ENCODE measurements around the gene TEAD4.

DNA sequence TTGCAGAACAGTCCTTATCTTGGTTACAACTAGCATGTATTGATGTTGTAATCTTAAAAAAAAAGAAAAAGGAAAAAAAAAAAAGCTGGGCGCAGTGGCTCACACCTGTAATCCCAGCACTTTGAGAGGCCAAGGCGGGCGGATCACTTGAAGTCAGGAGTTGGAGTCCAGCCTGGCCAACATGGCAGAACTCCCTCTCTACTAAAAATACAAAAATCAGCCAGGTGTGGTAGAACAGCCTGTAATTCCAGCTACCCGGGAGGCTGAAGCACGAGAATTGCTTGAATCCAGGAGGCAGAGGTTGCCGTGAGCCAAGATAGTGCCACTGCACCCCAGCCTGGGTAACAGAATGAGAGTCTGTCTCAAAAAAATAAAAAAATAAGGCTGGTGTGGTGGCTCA, 25.6 kb upstream of the TEAD4 start:
- TF ChIP-seq, protein P1, sequence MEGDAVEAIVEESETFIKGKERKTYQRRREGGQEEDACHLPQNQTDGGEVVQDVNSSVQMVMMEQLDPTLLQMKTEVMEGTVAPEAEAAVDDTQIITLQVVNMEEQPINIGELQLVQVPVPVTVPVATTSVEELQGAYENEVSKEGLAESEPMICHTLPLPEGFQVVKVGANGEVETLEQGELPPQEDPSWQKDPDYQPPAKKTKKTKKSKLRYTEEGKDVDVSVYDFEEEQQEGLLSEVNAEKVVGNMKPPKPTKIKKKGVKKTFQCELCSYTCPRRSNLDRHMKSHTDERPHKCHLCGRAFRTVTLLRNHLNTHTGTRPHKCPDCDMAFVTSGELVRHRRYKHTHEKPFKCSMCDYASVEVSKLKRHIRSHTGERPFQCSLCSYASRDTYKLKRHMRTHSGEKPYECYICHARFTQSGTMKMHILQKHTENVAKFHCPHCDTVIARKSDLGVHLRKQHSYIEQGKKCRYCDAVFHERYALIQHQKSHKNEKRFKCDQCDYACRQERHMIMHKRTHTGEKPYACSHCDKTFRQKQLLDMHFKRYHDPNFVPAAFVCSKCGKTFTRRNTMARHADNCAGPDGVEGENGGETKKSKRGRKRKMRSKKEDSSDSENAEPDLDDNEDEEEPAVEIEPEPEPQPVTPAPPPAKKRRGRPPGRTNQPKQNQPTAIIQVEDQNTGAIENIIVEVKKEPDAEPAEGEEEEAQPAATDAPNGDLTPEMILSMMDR (IDR thresholded peaks at IDR 0.05; ENCODE audit: borderline replicate concordance, extremely low read depth, low read length, poor library complexity, severe bottlenecking): no peak
- TF ChIP-seq EZH2 (IDR thresholded peaks at IDR 0.05; ENCODE audit: borderline replicate concordance, low read depth, low read length, severe bottlenecking): no peak
